ENCODE measurements around the gene APRT. TPM values are rescaled to one million over a fixed set of nuclear protein-coding genes. Genes with fewer than 3 reads are reported as not detected.

Gene APRT
- total RNA-seq, 1 experiment from 2014 or later = 350 TPM

GRCh38 chr16:88815901-88816589, 4.3 kb upstream of the APRT start:
- no TSS peak for BruUV-seq (replicated peaks)
- intact Hi-C loops (cut with micrococcal nuclease) = loop anchor here (10.0 kb wide), 1 partner anchor 349 kb away; no protein-coding TSS in a partner anchor
- DNase-seq (peak; percentile 58), ATAC-seq (peak; percentile 33)
- ChIA-PET CTCF (no interaction called here), POLR2A (ENCODE audit: unreplicated experiment) (no interaction called here)
- no peak overlapping the region for H3K4me3 ChIP-seq (ENCODE audit: low read length)
- no peaks in the 10 kb centered on the region for H4K20me1 ChIP-seq (ENCODE audit: low read length)
- H3K4me1 ChIP-seq (ENCODE audit: insufficient read depth, low read length) = no peaks in the 10 kb centered on the region
- no peak overlapping the region for H3K4me2 ChIP-seq (ENCODE audit: low read length)
- H3F3A ChIP-seq (ENCODE audit: low read length, unreplicated experiment) = no peaks in the 10 kb centered on the region
- peaks cover 7% of the 10 kb centered on the region for H3K79me2 ChIP-seq (ENCODE audit: low read length)
- no peak overlapping the region for H2AFZ ChIP-seq (ENCODE audit: low read length)
- H3K9me2 ChIP-seq (replicated peaks; ENCODE audit: low read length) = no peaks in the 10 kb centered on the region
- no peaks in the 10 kb centered on the region for H3K27me3 ChIP-seq (ENCODE audit: low read length)
- no peak overlapping the region for H3K9ac ChIP-seq (ENCODE audit: low read length)
- peak; percentile 76 for TF ChIP-seq CTCF (conservative IDR thresholded peaks at IDR 0.05; ENCODE audit: low read depth, low read length)
- no peak for TF ChIP-seq EZH2 (IDR thresholded peaks at IDR 0.05; ENCODE audit: low read length, unreplicated experiment)
- TF ChIP-seq EZH2phosphoT487 (IDR thresholded peaks at IDR 0.05; ENCODE audit: borderline replicate concordance, low read length) = no peak
- H3K36me3 ChIP-seq (ENCODE audit: low read depth, low read length) = no peaks in the 10 kb centered on the region
- H3K27ac ChIP-seq (ENCODE audit: low read length) = no peak overlapping the region
- no peaks in the 10 kb centered on the region for H3K9me3 ChIP-seq (ENCODE audit: low read length)

GRCh38 chr16:88815227-88815626, 3.5 kb upstream of the APRT start:
- Histone ChIP-seq H3K4me2 (ENCODE audit: low read length) (no peak overlapping the region), H3K9me2 (replicated peaks; ENCODE audit: low read length) (no peaks in the 10 kb centered on the region), H3K9ac (ENCODE audit: low read length) (no peak overlapping the region), H3K36me3 (ENCODE audit: low read depth, low read length) (no peaks in the 10 kb centered on the region), H3K27ac (ENCODE audit: low read length) (no peak overlapping the region), H3K27me3 (ENCODE audit: low read length) (no peaks in the 10 kb centered on the region), H4K20me1 (ENCODE audit: low read length) (no peaks in the 10 kb centered on the region), H3K9me3 (ENCODE audit: low read length) (no peaks in the 10 kb centered on the region), H3K4me1 (ENCODE audit: insufficient read depth, low read length) (peaks cover 6% of the 10 kb centered on the region), H2AFZ (ENCODE audit: low read length) (no peak overlapping the region), H3K4me3 (ENCODE audit: low read length) (no peak overlapping the region), H3K79me2 (ENCODE audit: low read length) (peaks cover 15% of the 10 kb centered on the region), H3F3A (ENCODE audit: low read length, unreplicated experiment) (no peaks in the 10 kb centered on the region)
- ChIA-PET POLR2A (ENCODE audit: unreplicated experiment) (no interaction called here), CTCF (no interaction called here)
- no peak for ATAC-seq
- BruUV-seq (replicated peaks) = no TSS peak
- intact Hi-C loops (cut with micrococcal nuclease) = loop anchor here (10.0 kb wide), 1 partner anchor 350 kb away; no protein-coding TSS in a partner anchor
- TF ChIP-seq EZH2phosphoT487 (IDR thresholded peaks at IDR 0.05; ENCODE audit: borderline replicate concordance, low read length) (no peak), EZH2 (IDR thresholded peaks at IDR 0.05; ENCODE audit: low read length, unreplicated experiment) (no peak), CTCF (conservative IDR thresholded peaks at IDR 0.05; ENCODE audit: low read depth, low read length) (no peak)
- DNase-seq = no peak

GRCh38 chr16:88814144-88814502, 2.4 kb upstream of the APRT start:
- Histone ChIP-seq H3F3A (ENCODE audit: low read length, unreplicated experiment) (no peaks in the 10 kb centered on the region), H3K27me3 (ENCODE audit: low read length) (no peaks in the 10 kb centered on the region), H2AFZ (ENCODE audit: low read length) (no peak overlapping the region), H3K4me1 (ENCODE audit: insufficient read depth, low read length) (peaks cover 10% of the 10 kb centered on the region), H3K36me3 (ENCODE audit: low read depth, low read length) (no peaks in the 10 kb centered on the region), H4K20me1 (ENCODE audit: low read length) (no peaks in the 10 kb centered on the region), H3K9ac (ENCODE audit: low read length) (no peak overlapping the region), H3K9me2 (replicated peaks; ENCODE audit: low read length) (no peaks in the 10 kb centered on the region), H3K27ac (ENCODE audit: low read length) (no peak overlapping the region), H3K4me2 (ENCODE audit: low read length) (no peak overlapping the region), H3K9me3 (ENCODE audit: low read length) (no peaks in the 10 kb centered on the region), H3K79me2 (ENCODE audit: low read length) (peaks cover 24% of the 10 kb centered on the region), H3K4me3 (ENCODE audit: low read length) (no peak overlapping the region)
- DNase-seq = no peak
- CTCF ChIA-PET = no interaction called here
- TF ChIP-seq EZH2 (IDR thresholded peaks at IDR 0.05; ENCODE audit: low read length, unreplicated experiment) = no peak
- TF ChIP-seq EZH2phosphoT487 (IDR thresholded peaks at IDR 0.05; ENCODE audit: borderline replicate concordance, low read length) = no peak
- TF ChIP-seq CTCF (conservative IDR thresholded peaks at IDR 0.05; ENCODE audit: low read depth, low read length) = no peak
- POLR2A ChIA-PET (ENCODE audit: unreplicated experiment) = no interaction called here
- ATAC-seq = no peak
- no TSS peak for BruUV-seq (replicated peaks)
- intact Hi-C loops (cut with micrococcal nuclease) = loop anchor here (10.0 kb wide), 1 partner anchor 351 kb away; no protein-coding TSS in a partner anchor
